HTERT RPE-1 (cell line): ENCODE data around the gene CDIPT.
"Not testable (repeated sequence)": the region's sequence is repeated elsewhere in the genome, so short reads cannot be mapped to it uniquely, and the experiment has no call there.

ENCODE experiments used
- in situ Hi-C: fragments of 300-500 bp; cut with MboI; formaldehyde crosslinking; loops from 4 replicates; pipeline ENCODE4 v1.14.3; 2020; ENCODE audit warnings: low sequenced_read_pairs

The CDIPT gene

GRCh38 chr16:29833219-29833618, 29.8 kb downstream of the CDIPT start:
- in situ Hi-C loops: not testable (repeated sequence)

GRCh38 chr16:29831490-29831889, 31.5 kb downstream of the CDIPT start:
- in situ Hi-C loops: no loop called here

- in situ Hi-C loops: no loop called here
Measured at GRCh38 chr16:29830774-29831173, 32.3 kb downstream of the CDIPT start.

GRCh38 chr16:29826342-29826695, 36.7 kb downstream of the CDIPT start:
- in situ Hi-C loops: no loop called here

GRCh38 chr16:29825145-29826044, 37.6 kb downstream of the CDIPT start:
- in situ Hi-C loops: no loop called here

- in situ Hi-C loops: no loop called here
Measured at GRCh38 chr16:29824589-29825144, 38.4 kb downstream of the CDIPT start.

GRCh38 chr16:29821643-29822115, 41.3 kb downstream of the CDIPT start:
- in situ Hi-C loops: no loop called here

GRCh38 chr16:29820730-29821642, 42.0 kb downstream of the CDIPT start:
- in situ Hi-C loops: no loop called here

GRCh38 chr16:29820271-29820701, 42.7 kb downstream of the CDIPT start, which contains the start of gene MVP:
MVP (plus strand) TSS chr16:29820462; CDS start chr16:29830550, 10,088 bp downstream.
- in situ Hi-C loops: no loop called here

GRCh38 chr16:29819506-29819905, 43.5 kb downstream of the CDIPT start:
- in situ Hi-C loops: no loop called here

GRCh38 chr16:29818082-29818481, 44.9 kb downstream of the CDIPT start:
- in situ Hi-C loops: no loop called here

GRCh38 chr16:29816694-29817441, 46.2 kb downstream of the CDIPT start:
- in situ Hi-C loops: no loop called here

- in situ Hi-C loops: no loop called here
Measured at GRCh38 chr16:29815793-29816693, 47.0 kb downstream of the CDIPT start, which contains the start of gene PAGR1. PAGR1 (plus strand) TSS chr16:29816152; CDS start chr16:29816526, 374 bp downstream.

GRCh38 chr16:29815032-29815721, 47.8 kb downstream of the CDIPT start:
- in situ Hi-C loops: no loop called here

- in situ Hi-C loops: no loop called here
Measured at GRCh38 chr16:29814592-29814991, 48.4 kb downstream of the CDIPT start.

- in situ Hi-C loops: no loop called here
Measured at GRCh38 chr16:29813644-29814562, 49.1 kb downstream of the CDIPT start.

GRCh38 chr16:29812754-29813643, 50.0 kb downstream of the CDIPT start:
- in situ Hi-C loops: no loop called here
